Stimulated activated CD4-positive, alpha-beta T cell treated with anti-CD3 and anti-CD28 coated beads, Interleukin-2, amount 100 ng/mL, for 24 hours (primary cell): ENCODE measurements around the gene STEAP2.

ENCODE experiments used
- DNase-seq, 2 donors: peaks; one replicate each; pipeline ENCODE4 v3.0.0-alpha.2; 2020

STEAP2 gene

DNA sequence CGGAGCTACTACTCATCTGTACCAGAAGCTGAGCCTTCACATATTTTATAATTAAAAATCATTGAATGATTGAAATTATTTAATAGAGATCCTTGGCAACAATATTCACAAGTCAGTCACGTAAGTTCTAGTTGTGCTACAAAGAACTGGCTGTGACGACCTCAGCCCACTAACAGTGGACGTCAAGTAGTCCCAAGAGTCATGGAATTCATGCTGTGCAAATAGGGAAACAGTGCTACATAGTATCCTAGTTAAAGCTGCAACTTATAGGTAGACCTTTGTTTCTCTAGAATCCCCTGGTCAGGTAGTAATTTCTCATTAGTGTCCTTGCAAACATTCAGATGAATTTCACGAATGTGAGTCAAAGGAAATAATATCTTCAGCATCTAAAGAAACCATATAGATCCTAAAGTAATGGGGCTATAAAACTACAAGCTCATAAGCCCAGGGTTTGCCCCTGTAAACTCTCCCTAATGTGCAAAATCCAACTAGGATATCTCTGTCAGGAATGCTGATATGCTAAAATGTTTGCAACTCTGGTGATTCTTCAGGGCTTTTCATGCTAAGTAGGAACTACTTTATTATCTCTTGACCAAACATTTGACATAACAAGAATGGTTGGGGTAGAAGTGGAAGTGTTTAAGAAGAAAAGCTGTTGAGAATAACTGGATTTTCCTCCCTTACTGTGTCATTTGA, 64.6 kb downstream of the STEAP2 start:
- DNase-seq = no peak
